CD4-positive, alpha-beta T cell treated with Interleukin-1 beta for 1 hour (primary cell): ENCODE data around the gene MYH11.
"Not testable (repeated sequence)": the region's sequence is repeated elsewhere in the genome, so short reads cannot be mapped to it uniquely, and the experiment has no call there.

Experiments
- DNase-seq, 2 donors: peaks; one replicate each; pipeline ENCODE4 v3.0.0-alpha.2; 2020 to 2022

Gene MYH11

GRCh38 chr16:15742716-15743115 is 114.1 kb downstream of the MYH11 start:
- DNase-seq, result no peak

- no peak for DNase-seq
These were observed 115.5 kb downstream of the MYH11 start for GRCh38 chr16:15741207-15741871.

GRCh38 chr16:15739950-15740349 is 116.9 kb downstream of the MYH11 start:
- DNase-seq, result no peak

- DNase-seq, result no peak
These were observed 117.4 kb downstream of the MYH11 start for GRCh38 chr16:15739464-15739863.

GRCh38 chr16:15737140-15737644 is 119.6 kb downstream of the MYH11 start:
- DNase-seq, result no peak

- no peak for DNase-seq
These were observed 120.3 kb downstream of the MYH11 start for GRCh38 chr16:15736529-15736928.

- DNase-seq, result no peak
These were observed 121.2 kb downstream of the MYH11 start for GRCh38 chr16:15735610-15736009.

GRCh38 chr16:15732416-15732815 is 124.4 kb downstream of the MYH11 start:
- DNase-seq, result no peak

GRCh38 chr16:15729152-15729551 is 127.7 kb downstream of the MYH11 start:
- no peak for DNase-seq

GRCh38 chr16:15727697-15728096 is 129.1 kb downstream of the MYH11 start:
- not testable (repeated sequence) for DNase-seq

GRCh38 chr16:15726715-15727114 is 130.1 kb downstream of the MYH11 start:
- no peak for DNase-seq

- no peak for DNase-seq
These were observed 131.1 kb downstream of the MYH11 start for GRCh38 chr16:15725641-15726240.

GRCh38 chr16:15723808-15724207 is 133.0 kb downstream of the MYH11 start:
- DNase-seq, result no peak

GRCh38 chr16:15721018-15721417 is 135.8 kb downstream of the MYH11 start:
- no peak for DNase-seq

GRCh38 chr16:15716694-15717447 is 140.0 kb downstream of the MYH11 start:
- DNase-seq, result no peak

GRCh38 chr16:15715221-15715620 is 141.6 kb downstream of the MYH11 start:
- DNase-seq, result no peak

GRCh38 chr16:15714393-15715172 is 142.2 kb downstream of the MYH11 start:
- no peak for DNase-seq

- DNase-seq, result no peak
These were observed 147.8 kb downstream of the MYH11 start for GRCh38 chr16:15708997-15709396.

- DNase-seq, result no peak
These were observed 148.7 kb downstream of the MYH11 start for GRCh38 chr16:15708096-15708495.

- DNase-seq, result no peak
These were observed 149.5 kb downstream of the MYH11 start for GRCh38 chr16:15707332-15707731.

- DNase-seq, result no peak
These were observed 151.7 kb downstream of the MYH11 start for GRCh38 chr16:15705064-15705565.

- peak; percentile 65 to 77 for DNase-seq
These were observed 152.3 kb downstream of the MYH11 start for GRCh38 chr16:15704545-15704987.
